ENCODE data around the gene UTP18. TPM values are rescaled to one million over a fixed set of nuclear protein-coding genes. Genes with fewer than 3 reads are reported as not detected.
"Not testable (repeated sequence)": the region's sequence is repeated elsewhere in the genome, so short reads cannot be mapped to it uniquely, and the experiment has no call there.

Gene UTP18
- total RNA-seq, 1 donor from 2014 or later, result 107 TPM

GRCh38 chr17:51287412-51287811, 27.1 kb downstream of the UTP18 start:
- no peak for DNase-seq (ENCODE audit: low spot score)
- Mint-ChIP-seq H3K36me3 (peaks cover 29% of the 10 kb centered on the region), H3K4me3 (no peak overlapping the region), H3K9me3 (no peaks in the 10 kb centered on the region), H3K27me3 (ENCODE audit: insufficient read depth, low read depth) (no peaks in the 10 kb centered on the region), H3K27ac (no peak overlapping the region), H3K4me1 (no peaks in the 10 kb centered on the region)
- no peaks in the 10 kb centered on the region for H3F3A ChIP-seq (ENCODE audit: low read depth)
- no peaks in the 10 kb centered on the region for H3K27me3 ChIP-seq
- no peak overlapping the region for H3K4me3 ChIP-seq
- H3K9me3 ChIP-seq (ENCODE audit: low read depth), result no peaks in the 10 kb centered on the region
- peaks cover 4% of the 10 kb centered on the region for H4K20me1 ChIP-seq (ENCODE audit: low read depth)
- H2AFZ ChIP-seq (replicated peaks), result no peak overlapping the region
- no peak overlapping the region for H3K4me2 ChIP-seq
- TF ChIP-seq CTCF (IDR thresholded peaks at IDR 0.05) (no peak), EZH2 (IDR thresholded peaks at IDR 0.05) (no peak), EZH2phosphoT487 (IDR thresholded peaks at IDR 0.05) (no peak)
- no peaks in the 10 kb centered on the region for H3K79me2 ChIP-seq (ENCODE audit: low read depth)
- no peaks in the 10 kb centered on the region for H3K4me1 ChIP-seq
- no peak overlapping the region for H3K9ac ChIP-seq
- H3K36me3 ChIP-seq, result peaks cover 21% of the 10 kb centered on the region
- H3K27ac ChIP-seq, result no peak overlapping the region

GRCh38 chr17:51289696-51290111, 29.4 kb downstream of the UTP18 start:
- H3K4me3 ChIP-seq, result no peak overlapping the region
- no peaks in the 10 kb centered on the region for H3K4me1 ChIP-seq
- no peaks in the 10 kb centered on the region for H3K27me3 Mint-ChIP-seq (ENCODE audit: insufficient read depth, low read depth)
- TF ChIP-seq EZH2 (IDR thresholded peaks at IDR 0.05) (no peak), EZH2phosphoT487 (IDR thresholded peaks at IDR 0.05) (no peak), CTCF (IDR thresholded peaks at IDR 0.05) (no peak)
- H3K9me3 Mint-ChIP-seq, result no peaks in the 10 kb centered on the region
- no peaks in the 10 kb centered on the region for H3K9me3 ChIP-seq (ENCODE audit: low read depth)
- H3K4me1 Mint-ChIP-seq, result no peaks in the 10 kb centered on the region
- H3K27ac ChIP-seq, result no peak overlapping the region
- peaks cover 38% of the 10 kb centered on the region for H3K36me3 Mint-ChIP-seq
- H3K4me2 ChIP-seq, result no peak overlapping the region
- no peak overlapping the region for H3K27ac Mint-ChIP-seq
- DNase-seq (ENCODE audit: low spot score), result no peak
- H3K36me3 ChIP-seq, result peaks cover 29% of the 10 kb centered on the region
- H3K4me3 Mint-ChIP-seq, result no peak overlapping the region
- H3F3A ChIP-seq (ENCODE audit: low read depth), result no peaks in the 10 kb centered on the region
- no peak overlapping the region for H2AFZ ChIP-seq (replicated peaks)
- peaks cover 4% of the 10 kb centered on the region for H4K20me1 ChIP-seq (ENCODE audit: low read depth)
- H3K79me2 ChIP-seq (ENCODE audit: low read depth), result no peaks in the 10 kb centered on the region
- no peak overlapping the region for H3K9ac ChIP-seq
- H3K27me3 ChIP-seq, result no peaks in the 10 kb centered on the region

- not testable (repeated sequence) for H3K4me1 Mint-ChIP-seq; H3K4me3 Mint-ChIP-seq; H3K9me3 ChIP-seq (ENCODE audit: low read depth); H3K27me3 ChIP-seq; H3F3A ChIP-seq (ENCODE audit: low read depth); H3K4me1 ChIP-seq; H4K20me1 ChIP-seq (ENCODE audit: low read depth); H2AFZ ChIP-seq (replicated peaks); H3K79me2 ChIP-seq (ENCODE audit: low read depth); H3K4me2 ChIP-seq; H3K9me3 Mint-ChIP-seq; H3K27ac Mint-ChIP-seq; DNase-seq (ENCODE audit: low spot score); H3K9ac ChIP-seq; H3K27ac ChIP-seq; H3K27me3 Mint-ChIP-seq (ENCODE audit: insufficient read depth, low read depth); H3K4me3 ChIP-seq
- H3K36me3 Mint-ChIP-seq, result peaks cover 29% of the 10 kb centered on the region
- peaks cover 13% of the 10 kb centered on the region for H3K36me3 ChIP-seq
These were observed 34.0 kb downstream of the UTP18 start for GRCh38 chr17:51294338-51294737.

GRCh38 chr17:51298508-51299371, 38.4 kb downstream of the UTP18 start:
- Mint-ChIP-seq H3K27ac (no peak overlapping the region), H3K27me3 (ENCODE audit: insufficient read depth, low read depth) (peaks cover 2% of the 10 kb centered on the region), H3K4me3 (no peak overlapping the region), H3K36me3 (peaks cover 7% of the 10 kb centered on the region), H3K9me3 (no peaks in the 10 kb centered on the region), H3K4me1 (no peaks in the 10 kb centered on the region)
- no peaks in the 10 kb centered on the region for H3K27me3 ChIP-seq
- H2AFZ ChIP-seq (replicated peaks), result no peak overlapping the region
- H3K27ac ChIP-seq, result no peak overlapping the region
- H3K4me1 ChIP-seq, result no peaks in the 10 kb centered on the region
- peaks cover 8% of the 10 kb centered on the region for H3F3A ChIP-seq (ENCODE audit: low read depth)
- peaks cover 3% of the 10 kb centered on the region for H3K36me3 ChIP-seq
- H3K79me2 ChIP-seq (ENCODE audit: low read depth), result no peaks in the 10 kb centered on the region
- DNase-seq (ENCODE audit: low spot score), result peak; percentile 67
- no peak for TF ChIP-seq EZH2 (IDR thresholded peaks at IDR 0.05)
- peak; percentile 80 for TF ChIP-seq CTCF (IDR thresholded peaks at IDR 0.05)
- no peak overlapping the region for H3K4me2 ChIP-seq
- no peaks in the 10 kb centered on the region for H3K9me3 ChIP-seq (ENCODE audit: low read depth)
- no peak overlapping the region for H3K9ac ChIP-seq
- no peak overlapping the region for H3K4me3 ChIP-seq
- H4K20me1 ChIP-seq (ENCODE audit: low read depth), result peaks cover 3% of the 10 kb centered on the region

Data from neural progenitor cell (in vitro differentiated cells).